PC-3 (cell line): ENCODE measurements around the gene DLG2.

Source experiments
- EZH2 ChIP-seq: fragments of 300-600 bp; sonication (generic); IDR thresholded peaks from one replicate; pipeline ENCODE4 v1.6.1; 2017; ENCODE audit warnings: antibody characterized with exemption, mild to moderate bottlenecking, low read length; ENCODE audit not compliant: unreplicated experiment
- EZH2phosphoT487 ChIP-seq: fragments of 300-600 bp; sonication (generic); IDR thresholded peaks from 2 replicates; pipeline ENCODE4 v1.6.1; 2018; ENCODE audit warnings: mild to moderate bottlenecking, antibody characterized with exemption, low read length, borderline replicate concordance
- TF ChIP-seq, protein P1 (sequence below): fragments of 300-600 bp; sonication (generic); conservative IDR thresholded peaks from 2 replicates; pipeline ENCODE4 v1.5.1; 2017; ENCODE audit warnings: antibody characterized with exemption, low read depth, mild to moderate bottlenecking, low read length

DNA sequence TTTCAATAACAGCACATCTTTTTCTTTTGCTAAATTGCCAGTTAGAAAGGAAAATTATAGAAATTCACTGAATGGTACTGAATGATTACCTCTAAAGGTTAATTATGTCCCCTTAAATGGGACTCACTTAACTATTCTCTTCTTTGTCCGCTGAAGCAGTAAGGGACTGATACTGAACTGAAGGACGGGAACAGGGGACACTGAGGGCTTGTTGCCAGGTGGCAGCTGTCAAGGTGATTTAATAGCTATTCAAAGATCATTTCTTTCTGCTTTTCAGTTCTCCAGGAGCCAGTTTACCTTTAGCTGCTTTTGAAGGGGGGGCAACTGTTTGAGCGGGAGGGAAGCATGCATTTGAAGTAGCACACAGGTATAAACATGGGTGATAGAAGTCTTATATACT lies 2015.5 kb downstream of the DLG2 start:
- TF ChIP-seq, protein P1, sequence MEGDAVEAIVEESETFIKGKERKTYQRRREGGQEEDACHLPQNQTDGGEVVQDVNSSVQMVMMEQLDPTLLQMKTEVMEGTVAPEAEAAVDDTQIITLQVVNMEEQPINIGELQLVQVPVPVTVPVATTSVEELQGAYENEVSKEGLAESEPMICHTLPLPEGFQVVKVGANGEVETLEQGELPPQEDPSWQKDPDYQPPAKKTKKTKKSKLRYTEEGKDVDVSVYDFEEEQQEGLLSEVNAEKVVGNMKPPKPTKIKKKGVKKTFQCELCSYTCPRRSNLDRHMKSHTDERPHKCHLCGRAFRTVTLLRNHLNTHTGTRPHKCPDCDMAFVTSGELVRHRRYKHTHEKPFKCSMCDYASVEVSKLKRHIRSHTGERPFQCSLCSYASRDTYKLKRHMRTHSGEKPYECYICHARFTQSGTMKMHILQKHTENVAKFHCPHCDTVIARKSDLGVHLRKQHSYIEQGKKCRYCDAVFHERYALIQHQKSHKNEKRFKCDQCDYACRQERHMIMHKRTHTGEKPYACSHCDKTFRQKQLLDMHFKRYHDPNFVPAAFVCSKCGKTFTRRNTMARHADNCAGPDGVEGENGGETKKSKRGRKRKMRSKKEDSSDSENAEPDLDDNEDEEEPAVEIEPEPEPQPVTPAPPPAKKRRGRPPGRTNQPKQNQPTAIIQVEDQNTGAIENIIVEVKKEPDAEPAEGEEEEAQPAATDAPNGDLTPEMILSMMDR = no peak
- no peak for TF ChIP-seq EZH2phosphoT487
- TF ChIP-seq EZH2 = no peak
